IMR-90 (cell line): Measurements from ENCODE around the gene NPIPA3. TPM values are rescaled to one million over a fixed set of nuclear protein-coding genes. Genes with fewer than 3 reads are reported as not detected.

Experiments
- ATAC-seq: fragments of 200-7000 bp; cut with Tn5 transposase; 2 replicates; pipeline ENCODE4 v1.9.1; 2020; ENCODE audit warnings: low read depth, mild to moderate bottlenecking, moderate library complexity
- BruUV-seq: library from RNA; stranded (reverse); fragments of 400-500 nt; replicated peaks from 2 replicates; lab custom pipeline; 2021; lab: Mats Ljungman, UMichigan
- CTCF ChIA-PET: fragments of 300-600 bp; formaldehyde crosslinking; extraction: SDS; loops from one replicate; lab custom pipeline; 2021; ENCODE audit warnings: antibody characterized with exemption; lab: Yijun Ruan, JAX
- POLR2A ChIA-PET: fragments of 300-600 bp; sonication (Branson Sonifier 250); formaldehyde crosslinking; loops from one replicate; lab custom pipeline; 2022; ENCODE audit warnings: antibody characterized with exemption; ENCODE audit not compliant: unreplicated experiment; lab: Charles Lee
- DNase-seq: peaks from one replicate; pipeline ENCODE4 v3.0.0; 2013
- H2AFZ ChIP-seq: replicated peaks from 2 replicates; pipeline ENCODE3; 2013; ENCODE audit warnings: low read length, mild to moderate bottlenecking; ENCODE audit not compliant: poor library complexity
- H2AK5ac ChIP-seq: 2 replicates; pipeline ENCODE4 v1.6.1; 2013; ENCODE audit warnings: low read depth, low read length, inconsistent platforms
- H2AK9ac ChIP-seq: replicated peaks from 2 replicates; pipeline ENCODE3; 2013; ENCODE audit warnings: mild to moderate bottlenecking, low read depth, low read length, moderate library complexity; ENCODE audit not compliant: poor library complexity
- H2BK120ac ChIP-seq: 2 replicates; pipeline ENCODE4 v1.6.1; 2013; ENCODE audit warnings: low read depth, low read length, inconsistent platforms
- H2BK15ac ChIP-seq: 3 replicates; pipeline ENCODE4 v1.6.1; 2013; ENCODE audit warnings: low read depth, low read length, inconsistent platforms
- H2BK20ac ChIP-seq: 2 replicates; pipeline ENCODE4 v1.6.1; 2013; ENCODE audit warnings: low read depth, mild to moderate bottlenecking, inconsistent platforms, low read length, moderate library complexity
- H2BK5ac ChIP-seq: 2 replicates; pipeline ENCODE4 v1.6.1; 2013; ENCODE audit warnings: mild to moderate bottlenecking, low read depth, low read length, inconsistent platforms; ENCODE audit not compliant: poor library complexity, severe bottlenecking
- H3K14ac ChIP-seq: replicated peaks from 2 replicates; pipeline ENCODE4 v1.6.1; 2013; ENCODE audit warnings: low read depth, low read length, inconsistent platforms
- H3K18ac ChIP-seq: 2 replicates; pipeline ENCODE4 v1.6.1; 2013; ENCODE audit warnings: low read depth, low read length, control low read depth
- H3K23ac ChIP-seq: 2 replicates; pipeline ENCODE4 v1.6.1; 2013; ENCODE audit warnings: low read depth, low read length, inconsistent platforms
- H3K27ac ChIP-seq: 2 replicates; pipeline ENCODE4 v1.5.1; 2013; ENCODE audit warnings: mild to moderate bottlenecking, control low read depth, low read length; ENCODE audit not compliant: insufficient read depth
- H3K27me3 ChIP-seq: 2 replicates; pipeline ENCODE4 v1.6.1; 2013; ENCODE audit warnings: low read length; ENCODE audit not compliant: control insufficient read depth, insufficient read depth
- H3K36me3 ChIP-seq: 2 replicates; pipeline ENCODE4 v1.6.1; 2013; ENCODE audit warnings: low read length, mixed read lengths; ENCODE audit not compliant: control insufficient read depth, insufficient read depth
- H3K4ac ChIP-seq: 2 replicates; pipeline ENCODE4 v1.6.1; 2013; ENCODE audit warnings: low read depth, low read length, inconsistent platforms
- H3K4me1 ChIP-seq: 2 replicates; pipeline ENCODE4 v1.6.1; 2013; ENCODE audit warnings: low read length, mixed read lengths; ENCODE audit not compliant: control insufficient read depth, insufficient read depth
- H3K4me2 ChIP-seq: 2 replicates; pipeline ENCODE4 v1.6.1; 2013; ENCODE audit warnings: low read depth, mild to moderate bottlenecking, control low read depth, low read length, moderate library complexity
- H3K4me3 ChIP-seq: 2 replicates; pipeline ENCODE4 v1.5.1; 2013; ENCODE audit warnings: low read depth, mild to moderate bottlenecking, control low read depth, low read length, moderate library complexity; ENCODE audit not compliant: insufficient read depth
- H3K56ac ChIP-seq: 2 replicates; pipeline ENCODE4 v1.6.1; 2013; ENCODE audit warnings: low read length, inconsistent platforms; ENCODE audit not compliant: insufficient read depth; ENCODE audit errors: extremely low read depth
- H3K79me1 ChIP-seq, 2 experiments: 2 replicates each; pipeline ENCODE4 v1.6.1; 2013; ENCODE audit warnings: low read length in 2 of 2, inconsistent platforms in 1 of 2, low read depth in 1 of 2
- H3K9ac ChIP-seq: 2 replicates; pipeline ENCODE4 v1.6.1; 2013; ENCODE audit warnings: low read depth, low read length, control low read depth
- H3K9me1 ChIP-seq: 2 replicates; pipeline ENCODE4 v1.6.1; 2013; ENCODE audit warnings: low read length, inconsistent platforms; ENCODE audit not compliant: insufficient read depth
- H3K9me3 ChIP-seq: 2 replicates; pipeline ENCODE4 v1.6.1; 2013; ENCODE audit warnings: low read length; ENCODE audit not compliant: control insufficient read depth, insufficient read depth
- H4K20me1 ChIP-seq: 2 replicates; pipeline ENCODE4 v1.6.1; 2013; ENCODE audit warnings: low read length, inconsistent platforms; ENCODE audit not compliant: insufficient read depth
- H4K5ac ChIP-seq: 2 replicates; pipeline ENCODE4 v1.6.1; 2013; ENCODE audit warnings: mild to moderate bottlenecking, low read depth, low read length, control low read depth
- H4K8ac ChIP-seq, 2 experiments: 2 replicates each; pipeline ENCODE4 v1.6.1; 2013; ENCODE audit warnings: low read depth in 2 of 2, low read length in 2 of 2, control low read depth in 1 of 2, inconsistent platforms in 1 of 2
- H4K91ac ChIP-seq: 2 replicates; pipeline ENCODE4 v1.6.1; 2013; ENCODE audit warnings: low read depth, low read length, inconsistent platforms; ENCODE audit not compliant: insufficient read depth
- CHD1 ChIP-seq: IDR thresholded peaks from 2 replicates; pipeline ENCODE4 v1.6.1; 2012; ENCODE audit warnings: low read depth, low read length, improper control_type of control experiment
- MAFK ChIP-seq: IDR thresholded peaks from 2 replicates; pipeline ENCODE4 v1.6.1; 2012; ENCODE audit warnings: low read depth, low read length, improper control_type of control experiment
- MAZ ChIP-seq: IDR thresholded peaks from 2 replicates; pipeline ENCODE4 v1.6.1; 2012; ENCODE audit warnings: low read depth, mild to moderate bottlenecking, low read length, improper control_type of control experiment, moderate library complexity, borderline replicate concordance
- MXI1 ChIP-seq: IDR thresholded peaks from 2 replicates; pipeline ENCODE4 v1.6.1; 2012; ENCODE audit warnings: low read depth, mild to moderate bottlenecking, low read length, moderate library complexity, borderline replicate concordance
- NFE2L2 ChIP-seq: fragments of 150-350 bp; IDR thresholded peaks from 2 replicates; pipeline ENCODE4 v1.6.1; 2016; ENCODE audit warnings: low read depth, mild to moderate bottlenecking, low read length
- POLR2A ChIP-seq: IDR thresholded peaks from 2 replicates; pipeline ENCODE4 v1.6.1; 2012; ENCODE audit warnings: mild to moderate bottlenecking, low read depth, low read length
- RAD21 ChIP-seq: IDR thresholded peaks from 2 replicates; pipeline ENCODE4 v1.6.1; 2012; ENCODE audit warnings: low read length, improper control_type of control experiment
- USF2 ChIP-seq: fragments of 150-350 bp; IDR thresholded peaks from 2 replicates; pipeline ENCODE4 v1.6.1; 2017; ENCODE audit warnings: mild to moderate bottlenecking, antibody characterized with exemption, low read length, low read depth
- WGBS, 2 experiments: methylation state at CpG; one replicate each; pipeline versions ENCODE4 v1.1.5 to v1.1.7; 2013; ENCODE audit warnings: missing lambda C conversion rate in 2 of 2; ENCODE audit not compliant: insufficient read length in 1 of 2; ENCODE audit errors: extremely low coverage in 2 of 2; 5-methylcytosine and 5-hydroxymethylcytosine counted together
- dilution Hi-C: fragments of 300-500 bp; cut with HindIII; formaldehyde crosslinking; loops from one replicate; pipeline ENCODE4 v1.14.3; 2018; ENCODE audit warnings: low sequenced_read_pairs; ENCODE audit not compliant: unreplicated experiment
- in situ Hi-C: fragments of 300-500 bp; cut with MboI; formaldehyde crosslinking; loops from 3 replicates; pipeline ENCODE4 v1.14.3; 2019; ENCODE audit warnings: low sequenced_read_pairs, inconsistent platforms, mixed read lengths
- intact Hi-C: fragments of 100-400 bp; cut with micrococcal nuclease; formaldehyde crosslinking; loops from 2 replicates; pipeline ENCODE4 v1.10.0; 2022
- polyA plus RNA-seq, 3 experiments: library from polyadenylated mRNA; depleted of rRNA; stranded (reverse); fragments of >200 nt; gene quantifications; 2 replicates each; pipeline ENCODE4 v1.2.3, GENCODE V29; 2012; ENCODE audit warnings: low replicate concordance in 1 of 3
- total RNA-seq: library from RNA; depleted of rRNA; stranded (reverse); fragments of >200 nt; gene quantifications from 2 replicates; pipeline ENCODE4 v1.2.3, GENCODE V29; 2012

Gene NPIPA3
- total and polyA plus RNA-seq, 2 of the 4 experiments (the other 2 are of a cell fraction) = not detected

GRCh38 chr16:14668556-14669223, 34.5 kb upstream of the NPIPA3 start:
- Histone ChIP-seq H3K23ac (no peak overlapping the region), H4K91ac (no peak overlapping the region), H2AK5ac (no peak overlapping the region), H2BK5ac (no peak overlapping the region), H3K18ac (no peak overlapping the region), H3K4me3 (no peak overlapping the region), H3K9me3 (no peaks in the 10 kb centered on the region), H3K27me3 (no peaks in the 10 kb centered on the region), H3K9me1 (0 out of 2 replicates have a peak, but pooled peaks cover 3% of the 10 kb centered on the region), H3K27ac (no peak overlapping the region), H3K4ac (no peak overlapping the region), H3K14ac (no peak overlapping the region), H3K4me2 (no peak overlapping the region), H4K8ac (no peak overlapping the region), H2BK15ac (no peak overlapping the region), H2AK9ac (no peak overlapping the region), H2BK120ac (no peak overlapping the region), H3K36me3 (peaks cover 31% of the 10 kb centered on the region), H3K4me1 (no peaks in the 10 kb centered on the region), H3K9ac (no peak overlapping the region), H3K79me1 (no peaks in the 10 kb centered on the region), H3K56ac (no peak overlapping the region), H2BK20ac (no peak overlapping the region), H2AFZ (no peak overlapping the region), H4K20me1 (no peaks in the 10 kb centered on the region), H4K5ac (no peak overlapping the region)
- intact Hi-C loops = no loop called here
- ATAC-seq = no peak
- TF ChIP-seq MXI1 = no peak
- TF ChIP-seq POLR2A = no peak
- no peak for TF ChIP-seq MAFK
- no peak for TF ChIP-seq USF2
- TF ChIP-seq RAD21 = no peak
- TF ChIP-seq NFE2L2 = no peak
- no peak for TF ChIP-seq CHD1
- TF ChIP-seq MAZ = no peak
- CTCF ChIA-PET = no interaction called here
- DNase-seq = no peak
- BruUV-seq = no TSS peak
- dilution Hi-C loops = no loop called here
- WGBS, 2 experiments = no CpG with 5 or more reads among the region's 7 CpGs
- in situ Hi-C loops = no loop called here
- POLR2A ChIA-PET = no interaction called here
